H1 (cell line): Measurements from ENCODE around the gene ANO9. TPM values are rescaled to one million over a fixed set of nuclear protein-coding genes. Genes with fewer than 3 reads are reported as not detected.

Experiments
- CTCF ChIA-PET: fragments of 300-600 bp; sonication (Branson Sonifier 250); formaldehyde crosslinking; loops from one replicate; lab custom pipeline; 2021; ENCODE audit not compliant: partially characterized antibody; lab: Charles Lee
- POLR2A ChIA-PET: fragments of 300-600 bp; sonication (Branson Sonifier 250); formaldehyde crosslinking; loops from one replicate; lab custom pipeline; 2021; ENCODE audit warnings: inconsistent platforms; ENCODE audit not compliant: partially characterized antibody; lab: Charles Lee
- DNase-seq, 2 experiments: peaks; one replicate each; pipeline versions ENCODE4 v3.0.0 to v3.0.0-alpha.2; 2010 to 2022; ENCODE audit warnings: low spot score in 2 of 2, low read depth in 1 of 2, mixed read lengths in 1 of 2
- FAIRE-seq: peaks from 2 replicates; lab custom pipeline; 2011; peaks lifted over from hg19 to GRCh38; lab: Jason Lieb, UNC
- H2AFZ ChIP-seq: 2 replicates; pipeline ENCODE4 v1.8.1; 2012; ENCODE audit warnings: low read length, inconsistent platforms
- H2AK5ac ChIP-seq: 2 replicates; pipeline ENCODE4 v1.6.1; 2013; ENCODE audit warnings: low read depth, low read length
- H2BK120ac ChIP-seq: replicated peaks from 2 replicates; pipeline ENCODE3; 2013; ENCODE audit warnings: low read depth, low read length, inconsistent platforms
- H2BK12ac ChIP-seq: 2 replicates; pipeline ENCODE4 v1.6.1; 2013; ENCODE audit warnings: low read depth, low read length
- H2BK15ac ChIP-seq: 2 replicates; pipeline ENCODE4 v1.6.1; 2013; ENCODE audit warnings: low read length
- H2BK20ac ChIP-seq: 2 replicates; pipeline ENCODE4 v1.6.1; 2013; ENCODE audit warnings: low read length
- H2BK5ac ChIP-seq: 2 replicates; pipeline ENCODE4 v1.6.1; 2013; ENCODE audit warnings: low read depth, low read length
- H3K14ac ChIP-seq: 2 replicates; pipeline ENCODE4 v1.6.1; 2013; ENCODE audit warnings: inconsistent platforms; ENCODE audit not compliant: insufficient read length
- H3K18ac ChIP-seq: 2 replicates; pipeline ENCODE4 v1.6.1; 2013; ENCODE audit warnings: low read length; ENCODE audit errors: extremely low read depth
- H3K23ac ChIP-seq: 2 replicates; pipeline ENCODE4 v1.6.1; 2013; ENCODE audit warnings: inconsistent platforms; ENCODE audit not compliant: insufficient read length
- H3K23me2 ChIP-seq: 2 replicates; pipeline ENCODE4 v1.6.1; 2013; ENCODE audit warnings: low read depth, low read length
- H3K27ac ChIP-seq: 2 replicates; pipeline ENCODE4 v1.6.1; 2011; ENCODE audit warnings: low read depth, low read length, inconsistent platforms
- H3K27me3 ChIP-seq, 4 experiments: replicated peaks in 1 of 4; 1 replicate in 1 of 4; 2 replicates in 3 of 4; pipeline versions ENCODE4 v1.6.1 to v1.8.1; 2011 to 2013; ENCODE audit warnings: low read length in 3 of 4, mild to moderate bottlenecking in 3 of 4, inconsistent platforms in 2 of 4, mixed read lengths in 2 of 4, moderate library complexity in 1 of 4; ENCODE audit not compliant: control insufficient read depth in 3 of 4, insufficient read depth in 3 of 4; ENCODE audit errors: extremely low read depth in 1 of 4
- H3K36me3 ChIP-seq, 4 experiments: 2 replicates each; pipeline versions ENCODE4 v1.6.1 to v1.8.1; 2011 to 2013; ENCODE audit warnings: mild to moderate bottlenecking in 4 of 4, low read length in 3 of 4, moderate library complexity in 2 of 4, control low read depth in 1 of 4, inconsistent platforms in 1 of 4; ENCODE audit not compliant: insufficient read depth in 4 of 4, control insufficient read depth in 2 of 4
- H3K4ac ChIP-seq: replicated peaks from 2 replicates; pipeline ENCODE3; 2013; ENCODE audit warnings: low read length, low read depth, mixed read lengths, inconsistent platforms; ENCODE audit not compliant: insufficient read length
- H3K4me1 ChIP-seq, 4 experiments: replicated peaks in 1 of 4; 1 replicate in 1 of 4; 2 replicates in 3 of 4; pipeline versions ENCODE4 v1.6.1 to v1.8.1; 2011 to 2013; ENCODE audit warnings: low read length in 3 of 4, inconsistent platforms in 2 of 4, mixed read lengths in 1 of 4; ENCODE audit not compliant: insufficient read depth in 4 of 4, control insufficient read depth in 3 of 4
- H3K4me2 ChIP-seq, 2 experiments: 2 replicates each; pipeline versions ENCODE4 v1.6.1 to v1.8.1; 2011 to 2013; ENCODE audit warnings: low read depth in 2 of 2, low read length in 2 of 2, control low read depth in 1 of 2, inconsistent platforms in 1 of 2, mild to moderate bottlenecking in 1 of 2; ENCODE audit not compliant: insufficient read depth in 1 of 2
- H3K4me3 ChIP-seq, 4 experiments: fragments of 200-600, 300-600 bp in 1 of 4; sonication (generic), shearing (Covaris generic), sonication (Bioruptor Twin) in 1 of 4; 2 replicates each; pipeline versions ENCODE4 v1.5.1 to v1.8.1; 2011 to 2016; ENCODE audit warnings: low read length in 4 of 4, low read depth in 3 of 4, control low read depth in 2 of 4, inconsistent platforms in 2 of 4, mild to moderate bottlenecking in 2 of 4, mixed read lengths in 1 of 4, moderate library complexity in 1 of 4; ENCODE audit not compliant: insufficient read depth in 2 of 4; ENCODE audit errors: extremely low read depth in 1 of 4
- H3K56ac ChIP-seq: replicated peaks from 2 replicates; pipeline ENCODE3; 2013; ENCODE audit warnings: low read depth, mild to moderate bottlenecking, mixed read lengths, low read length, inconsistent platforms; ENCODE audit not compliant: insufficient read length
- H3K79me1 ChIP-seq: 2 replicates; pipeline ENCODE4 v1.6.1; 2013; ENCODE audit warnings: low read depth, low read length, control low read depth
- H3K79me2 ChIP-seq, 2 experiments: 2 replicates each; pipeline versions ENCODE4 v1.6.1 to v1.8.1; 2012 to 2013; ENCODE audit warnings: low read length in 2 of 2, mild to moderate bottlenecking in 2 of 2, inconsistent platforms in 1 of 2; ENCODE audit not compliant: insufficient read depth in 2 of 2, control insufficient read depth in 1 of 2
- H3K9ac ChIP-seq, 4 experiments: replicated peaks in 1 of 4; 1 replicate in 1 of 4; 2 replicates in 3 of 4; pipeline versions ENCODE4 v1.6.1 to v1.8.1; 2011 to 2013; ENCODE audit warnings: low read depth in 3 of 4, low read length in 3 of 4, control low read depth in 2 of 4, mild to moderate bottlenecking in 2 of 4, moderate library complexity in 2 of 4, inconsistent platforms in 1 of 4; ENCODE audit errors: extremely low read depth in 1 of 4
- H3K9me3 ChIP-seq, 2 experiments: 2 replicates each; pipeline versions ENCODE4 v1.6.1 to v1.8.1; 2012 to 2013; ENCODE audit warnings: mild to moderate bottlenecking in 2 of 2, moderate library complexity in 2 of 2, control low read depth in 1 of 2, inconsistent platforms in 1 of 2, low read depth in 1 of 2, low read length in 1 of 2, mixed read lengths in 1 of 2; ENCODE audit not compliant: insufficient read depth in 2 of 2
- H4K20me1 ChIP-seq, 2 experiments: replicated peaks in 1 of 2; 2 replicates each; pipeline versions ENCODE3 to v1.8.1; 2011 to 2013; ENCODE audit warnings: inconsistent platforms in 2 of 2, low read length in 2 of 2, mild to moderate bottlenecking in 1 of 2; ENCODE audit not compliant: insufficient read depth in 2 of 2, control insufficient read depth in 1 of 2
- H4K5ac ChIP-seq: 2 replicates; pipeline ENCODE4 v1.6.1; 2013; ENCODE audit warnings: low read length, low read depth, mixed read lengths, inconsistent platforms; ENCODE audit not compliant: insufficient read length
- H4K8ac ChIP-seq: 2 replicates; pipeline ENCODE4 v1.8.0; 2013; ENCODE audit warnings: mild to moderate bottlenecking, moderate library complexity, low read length, inconsistent platforms; ENCODE audit not compliant: insufficient read depth; ENCODE audit errors: extremely low read depth
- H4K91ac ChIP-seq: replicated peaks from 2 replicates; pipeline ENCODE3; 2013; ENCODE audit warnings: low read length, mixed read lengths, inconsistent platforms; ENCODE audit not compliant: insufficient read length
- WGBS, 2 experiments: shearing (Covaris generic) in 1 of 2; methylation state at CpG; one replicate each; pipeline versions ENCODE4 v1.1.6 to v1.1.7; 2013 to 2015; ENCODE audit warnings: low lambda C conversion rate in 2 of 2, mixed read lengths in 2 of 2, inconsistent platforms in 1 of 2, low coverage in 1 of 2, missing lambda C conversion rate in 1 of 2; ENCODE audit not compliant: insufficient replicate concordance in 2 of 2, insufficient coverage in 1 of 2, insufficient read length in 1 of 2; ENCODE audit errors: extremely low coverage in 1 of 2, missing lambda C conversion rate in 1 of 2; 5-methylcytosine and 5-hydroxymethylcytosine counted together
- polyA plus RNA-seq, 7 experiments: library from polyadenylated mRNA; depleted of rRNA in 3 of 7; stranded (reverse) in 5 of 7; unstranded in 2 of 7; fragments of >200 nt in 5 of 7; fragments of 200-250 nt in 2 of 7; gene quantifications; 1 replicate in 5 of 7; 2 replicates in 1 of 7; 4 replicates in 1 of 7; pipeline versions ENCODE4 v1.2.1 to v1.2.3, GENCODE V29; 2011 to 2013; ENCODE audit warnings: missing spikeins in 2 of 7, mixed read lengths in 2 of 7
- total RNA-seq: library from RNA; stranded (reverse); fragmentation: NEBNext Ultra II Directional; extraction: Animal tissue kit (Norgen Biotek cat#: 25700); gene quantifications from 2 replicates; pipeline ENCODE4 v1.2.1, GENCODE V29; 2021

The ANO9 gene
- total and polyA plus RNA-seq, 2 of the 8 experiments (the other 6 are each of a cell fraction or from before 2014, with no cell fraction given) = 20.0 to 20.7 TPM

GRCh38 chr11:409008-409599 is 32.7 kb downstream of the ANO9 start:
- Histone ChIP-seq H3K23ac (no peak overlapping the region), H2AFZ (no peak overlapping the region), H3K4me1 (peaks cover 0 to 11% (median 6%) of the 10 kb centered on the region in 4 experiments; a peak in 4 of 7 replicates), H3K36me3 (no peaks in the 10 kb centered on the region; a peak in 1 of 8 replicates), H3K18ac (no peak overlapping the region), H2AK5ac (no peak overlapping the region), H3K79me2 (peaks cover 0 to 5% of the 10 kb centered on the region in 2 experiments; a peak in 1 of 4 replicates), H3K4me3 (no peak overlapping the region), H4K91ac (no peak overlapping the region), H4K5ac (no peak overlapping the region), H3K79me1 (peaks cover 2% of the 10 kb centered on the region), H2BK15ac (no peak overlapping the region), H3K9me3 (no peaks in the 10 kb centered on the region), H2BK120ac (no peak overlapping the region), H2BK12ac (no peak overlapping the region), H4K20me1 (peaks cover 9 to 15% of the 10 kb centered on the region in 2 experiments), H3K4me2 (no peak overlapping the region), H2BK5ac (no peak overlapping the region; the same call in 1 of the 2 replicates), H2BK20ac (no peak overlapping the region), H3K4ac (no peak overlapping the region), H3K27ac (no peak overlapping the region), H3K23me2 (peaks cover 3% of the 10 kb centered on the region; the same call in 1 of the 2 replicates), H3K9ac (no peak overlapping the region), H3K56ac (no peak overlapping the region), H4K8ac (no peak overlapping the region), H3K14ac (no peak overlapping the region), H3K27me3 (peaks cover 0 to 5% (median 0%) of the 10 kb centered on the region in 4 experiments; a peak in 2 of 7 replicates)
- WGBS, 2 experiments = 85% methylated on average over 7 of the region's 7 CpGs; no CpG with 5 or more reads in 1 of the 2 experiments
- CTCF ChIA-PET = no interaction called here
- no peak for FAIRE-seq
- POLR2A ChIA-PET = interaction anchor here (0.9 to 4.7 kb wide), 3 partner anchors 22 to 40 kb away, joined by 3 to 30 read pairs (median 5); partner anchors contain the start of genes B4GALNT4 and PTDSS2
- DNase-seq = peak in 1 of 2 experiments; percentile 46
